GM12874 (cell line): Measurements from ENCODE around the gene KDM4B.

Source experiments
- CTCF ChIP-seq: IDR thresholded peaks from 2 replicates; pipeline ENCODE4 v1.5.1; 2011; ENCODE audit warnings: low read depth, mild to moderate bottlenecking, control low read depth, low read length, moderate library complexity; ENCODE audit not compliant: insufficient read depth

Gene KDM4B

GRCh38 chr19:5093297-5093928, 124.5 kb downstream of the KDM4B start:
- TF ChIP-seq CTCF, result no peak

GRCh38 chr19:5093948-5094718, 125.2 kb downstream of the KDM4B start:
- TF ChIP-seq CTCF, result no peak

- TF ChIP-seq CTCF, result no peak
Measured at GRCh38 chr19:5094768-5095567, 126.1 kb downstream of the KDM4B start.

- TF ChIP-seq CTCF, result no peak
Measured at GRCh38 chr19:5095568-5095850, 126.6 kb downstream of the KDM4B start.

GRCh38 chr19:5096536-5096935, 127.6 kb downstream of the KDM4B start:
- no peak for TF ChIP-seq CTCF

- TF ChIP-seq CTCF, result no peak
Measured at GRCh38 chr19:5097331-5097930, 128.5 kb downstream of the KDM4B start.

GRCh38 chr19:5097959-5098623, 129.2 kb downstream of the KDM4B start:
- no peak for TF ChIP-seq CTCF
